Limb (tissue), 2 donors: Measurements from ENCODE around the gene ITIH1.
"Not testable (repeated sequence)": the region's sequence is repeated elsewhere in the genome, so short reads cannot be mapped to it uniquely, and the experiment has no call there.

ENCODE experiments used
- DNase-seq, 2 donors: peaks; one replicate each; pipeline ENCODE4 v3.0.0-alpha.2; 2016; ENCODE audit errors: extremely low spot score in 2 of 2

The ITIH1 gene

DNA sequence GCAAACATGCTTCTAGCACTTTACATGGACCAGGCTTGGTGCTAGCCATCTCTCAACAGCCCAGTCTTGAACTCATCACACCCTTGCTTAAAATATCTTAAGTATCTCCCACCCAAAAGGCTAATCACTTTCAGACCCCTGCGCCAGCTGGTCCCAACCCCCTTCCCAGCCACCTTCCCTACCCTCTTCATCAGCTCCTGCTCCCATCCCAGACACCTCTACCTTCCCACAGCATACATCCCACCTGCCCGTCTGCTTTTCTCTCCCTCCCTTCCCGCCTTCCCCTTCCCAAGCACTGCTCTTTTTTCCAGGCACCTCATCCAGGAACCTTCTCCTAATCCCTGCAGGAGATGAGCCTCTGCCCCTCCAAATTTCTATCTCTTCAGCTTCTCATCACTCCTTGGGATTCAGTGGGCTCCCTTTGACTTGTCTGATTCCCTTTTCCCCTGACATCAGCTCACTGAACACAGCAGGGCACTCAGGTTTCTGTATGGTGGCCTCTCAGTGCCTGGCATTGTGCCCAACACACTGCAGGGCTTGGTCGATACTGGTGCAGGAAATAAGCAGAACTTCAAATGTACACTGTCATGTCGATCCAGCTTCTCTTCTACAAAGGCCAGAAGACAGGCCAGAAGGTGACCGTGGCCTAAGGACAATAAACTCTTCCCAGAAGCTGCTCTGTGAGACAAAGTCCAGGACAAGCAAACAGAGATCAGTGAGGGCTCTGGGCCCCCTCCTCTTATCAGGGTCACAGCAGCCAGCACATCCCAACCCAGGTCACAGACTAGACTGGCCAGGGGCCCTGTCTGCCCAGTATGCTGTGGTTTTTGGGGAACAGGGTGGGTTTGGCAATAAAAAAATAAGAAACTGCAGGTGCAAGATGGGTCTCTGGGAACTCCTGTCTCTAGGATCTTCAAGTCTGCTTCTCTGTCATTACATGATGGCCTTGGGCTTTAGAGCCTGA, 2.2 kb upstream of the ITIH1 start:
- no peak for DNase-seq

DNA sequence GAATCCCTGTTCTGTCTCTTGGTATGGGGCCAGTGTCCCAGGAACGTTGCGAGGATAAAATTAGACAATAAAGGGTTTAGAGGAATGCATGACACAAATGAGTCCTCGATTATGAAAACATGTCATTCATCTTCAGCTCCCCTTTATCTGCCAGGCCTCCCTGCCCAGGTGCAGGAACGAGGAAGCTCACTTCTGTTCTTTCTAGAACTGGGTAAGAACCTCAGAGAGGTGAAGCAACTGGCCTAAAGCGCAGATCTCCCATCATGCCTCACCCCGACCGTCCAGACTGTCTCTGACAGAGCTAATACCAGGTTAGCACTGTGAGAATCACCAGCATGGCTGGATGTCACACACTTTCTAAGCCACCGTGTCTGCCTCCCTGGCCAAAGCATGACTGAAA, 1.5 kb upstream of the ITIH1 start:
- DNase-seq: no peak

DNA sequence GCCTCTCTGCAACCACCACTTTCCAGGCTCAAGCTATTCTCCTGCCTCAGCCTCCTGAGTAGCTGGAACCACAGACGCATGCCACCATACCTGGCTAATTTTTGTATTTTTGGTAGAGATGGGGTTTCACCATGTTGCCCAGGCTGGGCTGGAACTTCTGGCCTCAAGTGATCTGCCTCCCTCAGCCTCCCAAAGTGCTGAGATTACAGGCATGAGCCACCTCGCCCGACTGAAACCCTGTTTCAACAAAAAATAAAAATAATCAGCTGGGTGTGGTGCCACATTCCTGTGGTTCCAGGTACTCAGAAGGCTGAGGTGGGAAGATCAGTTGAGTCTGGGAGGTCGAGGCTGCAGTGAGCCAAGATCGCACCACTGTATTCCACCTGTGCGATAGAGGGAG, 913 bp upstream of the ITIH1 start:
- not testable (repeated sequence) for DNase-seq

DNA sequence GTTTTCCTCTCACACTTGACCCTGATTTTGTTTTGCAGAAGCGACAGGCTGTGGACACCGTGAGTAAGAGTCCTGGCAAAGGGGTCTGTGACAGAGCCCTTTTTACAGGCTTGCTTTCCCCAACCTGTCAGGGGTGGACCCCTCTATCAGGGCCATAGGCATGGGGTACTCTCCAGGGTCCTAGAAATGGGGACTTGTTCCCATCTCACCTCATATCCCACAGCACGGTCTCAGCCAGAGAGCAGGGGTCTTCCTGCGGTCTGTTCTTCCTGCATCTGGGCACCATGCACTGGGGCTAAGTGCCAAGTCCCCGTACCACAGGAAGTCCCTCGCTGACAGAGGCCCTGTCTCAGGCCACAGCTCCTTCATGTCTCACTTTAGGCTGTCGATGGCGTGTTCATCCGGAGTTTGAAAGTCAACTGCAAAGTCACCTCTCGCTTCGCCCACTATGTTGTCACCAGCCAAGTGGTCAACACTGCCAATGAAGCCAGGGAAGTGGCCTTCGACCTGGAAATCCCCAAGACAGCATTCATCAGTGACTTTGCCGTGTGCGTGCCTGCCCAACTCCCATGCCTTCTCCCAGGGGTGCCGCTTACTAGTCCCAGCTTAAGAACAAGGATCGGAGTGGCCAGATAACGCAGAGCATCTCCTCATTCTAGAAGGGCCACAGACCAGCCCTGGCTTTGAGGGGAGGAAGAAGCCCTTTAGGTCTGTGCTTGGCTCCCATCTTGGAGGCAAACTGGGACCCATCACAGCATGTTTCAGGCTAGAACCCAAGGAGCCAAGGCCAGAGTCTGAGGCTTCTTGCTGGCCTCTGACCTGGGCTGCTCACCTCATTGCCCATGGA, 783 bp downstream of the ITIH1 start:
- no peak for DNase-seq

DNA sequence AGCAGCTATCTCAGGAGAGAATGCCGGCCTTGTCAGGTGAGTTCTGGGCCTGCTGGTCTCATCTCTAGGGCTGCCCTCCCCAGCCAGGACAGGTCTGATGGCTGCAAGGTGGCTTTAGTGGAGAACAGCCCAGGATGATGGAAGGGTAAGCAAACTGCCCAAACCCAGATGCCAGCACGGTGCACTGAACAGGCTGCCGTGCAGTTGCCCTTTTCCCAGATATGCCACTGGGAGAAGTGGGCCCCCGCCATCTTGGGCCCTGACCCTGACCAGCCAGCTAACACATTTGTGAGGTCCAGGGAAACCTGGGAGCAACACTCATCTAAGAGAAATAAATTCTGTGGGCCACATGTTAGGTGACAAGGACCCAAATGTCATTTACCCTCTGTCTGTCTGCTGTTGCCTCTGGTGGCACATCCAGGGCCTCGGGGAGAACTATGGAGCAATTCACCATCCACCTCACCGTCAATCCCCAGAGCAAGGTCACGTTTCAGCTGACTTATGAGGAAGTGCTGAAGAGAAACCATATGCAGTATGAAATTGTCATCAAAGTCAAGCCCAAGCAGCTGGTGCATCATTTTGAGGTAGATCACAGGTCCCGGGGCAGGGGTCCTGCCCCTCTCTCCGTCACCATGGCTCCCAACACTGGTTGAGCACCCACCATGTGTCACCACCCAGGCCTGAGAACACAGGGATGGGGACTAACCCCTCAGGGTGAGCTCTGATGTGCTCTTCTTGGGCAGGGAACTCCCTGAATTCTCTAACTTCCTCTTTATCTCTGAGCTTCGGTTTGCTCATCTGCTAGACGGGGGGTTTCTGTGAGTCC, 1.8 kb downstream of the ITIH1 start:
- no peak for DNase-seq

DNA sequence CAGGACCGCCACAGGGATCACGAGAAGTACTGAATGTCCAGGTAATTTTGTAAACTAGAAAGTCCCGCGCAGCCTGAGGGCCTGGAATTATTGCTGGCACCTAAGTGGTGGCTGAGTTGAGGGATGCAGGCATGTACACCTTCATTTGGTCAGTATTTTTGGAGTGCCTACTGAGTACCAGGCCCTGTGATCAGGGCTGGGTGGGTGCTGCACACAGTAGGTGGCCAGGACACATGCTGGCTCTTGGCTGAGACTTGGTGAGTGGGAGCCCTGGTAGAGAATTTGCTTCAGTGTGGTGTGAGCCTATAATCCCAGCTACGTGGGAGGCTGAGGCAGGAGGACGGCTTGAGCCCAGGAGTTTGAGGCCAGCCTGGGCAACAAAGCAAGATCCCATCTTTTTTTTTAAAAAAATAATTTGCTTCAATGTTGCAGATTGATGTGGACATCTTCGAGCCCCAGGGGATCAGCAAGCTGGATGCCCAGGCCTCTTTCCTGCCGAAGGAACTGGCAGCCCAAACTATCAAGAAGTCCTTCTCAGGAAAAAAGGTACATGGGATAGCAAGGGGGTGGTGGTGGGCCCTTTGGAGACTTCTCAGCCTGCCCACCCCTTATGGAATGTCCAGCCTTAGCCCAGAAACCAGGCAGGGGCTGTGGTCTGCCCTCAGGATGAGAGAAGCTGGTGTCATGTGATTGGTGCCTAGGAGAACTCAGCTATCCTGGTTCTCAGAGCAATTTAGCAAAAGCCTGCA, 2.6 kb downstream of the ITIH1 start:
- peak in 1 of 2 donors; percentile 14 for DNase-seq

DNA sequence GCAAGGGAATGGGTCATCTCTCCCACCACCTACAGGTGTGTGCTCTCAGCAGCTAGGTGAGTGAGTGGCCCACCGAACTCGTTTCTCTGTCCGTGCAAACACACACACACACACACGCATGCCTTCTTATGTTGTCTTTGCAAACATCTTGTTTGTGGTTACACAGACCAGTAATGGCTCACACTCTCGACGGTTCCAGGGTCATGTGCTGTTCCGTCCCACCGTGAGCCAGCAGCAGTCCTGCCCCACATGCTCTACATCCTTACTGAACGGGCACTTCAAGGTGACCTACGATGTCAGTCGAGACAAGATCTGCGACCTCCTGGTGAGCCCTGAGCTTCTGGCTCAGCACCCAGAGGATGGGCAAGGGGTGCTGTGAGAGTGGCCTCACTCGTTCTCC, 4.3 kb downstream of the ITIH1 start:
- no peak for DNase-seq

DNA sequence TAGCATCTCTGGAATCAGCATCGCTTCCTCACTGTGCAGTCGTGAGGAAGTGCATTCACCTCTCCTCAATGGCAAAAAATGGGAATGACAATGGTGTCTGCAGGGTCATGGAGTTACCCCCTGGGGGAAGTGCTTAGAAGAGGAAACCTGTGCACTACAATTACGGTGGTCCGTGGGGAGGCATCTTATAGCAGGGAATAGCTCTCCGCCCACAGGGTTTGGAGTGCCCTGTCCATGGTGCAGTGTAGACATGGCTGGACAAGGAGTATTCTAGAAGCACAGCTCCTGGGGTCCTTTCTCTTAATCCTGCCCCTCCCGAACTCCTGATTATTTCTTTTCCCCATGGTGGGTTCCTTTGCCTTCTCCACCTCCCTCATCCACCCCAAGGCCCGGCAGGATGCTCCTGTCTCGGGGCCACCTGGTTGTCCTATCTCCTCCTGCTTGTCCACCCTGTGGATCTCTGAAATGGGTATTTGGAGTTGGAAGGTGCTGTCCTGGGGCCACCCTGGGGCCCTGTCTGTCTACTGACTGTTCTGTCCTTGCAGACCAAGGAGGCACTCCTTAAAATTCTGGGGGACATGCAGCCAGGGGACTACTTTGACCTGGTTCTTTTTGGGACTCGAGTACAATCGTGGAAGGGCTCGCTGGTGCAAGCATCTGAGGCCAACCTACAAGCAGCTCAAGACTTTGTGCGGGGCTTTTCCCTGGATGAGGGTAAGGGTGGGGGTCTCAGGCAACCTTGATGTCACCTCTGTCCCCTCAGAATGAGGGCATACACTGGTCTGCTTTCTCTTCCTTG, 5.2 kb downstream of the ITIH1 start:
- DNase-seq: peak in 1 of 2 donors; percentile 12

DNA sequence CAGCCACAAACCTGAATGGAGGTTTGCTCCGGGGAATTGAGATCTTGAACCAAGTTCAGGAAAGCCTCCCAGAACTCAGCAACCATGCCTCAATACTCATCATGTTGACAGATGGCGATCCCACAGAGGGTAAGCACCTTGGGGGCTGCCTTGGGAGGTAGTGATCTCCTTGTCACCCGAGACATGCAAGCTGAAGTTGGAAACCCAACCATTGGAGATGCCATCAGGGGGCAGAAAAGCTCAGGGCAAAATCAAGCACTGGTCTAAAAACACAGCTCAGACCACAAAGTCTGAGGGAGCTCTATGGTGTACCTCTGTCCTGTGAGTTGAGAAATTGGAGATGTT, 5.8 kb downstream of the ITIH1 start:
- DNase-seq: no peak

DNA sequence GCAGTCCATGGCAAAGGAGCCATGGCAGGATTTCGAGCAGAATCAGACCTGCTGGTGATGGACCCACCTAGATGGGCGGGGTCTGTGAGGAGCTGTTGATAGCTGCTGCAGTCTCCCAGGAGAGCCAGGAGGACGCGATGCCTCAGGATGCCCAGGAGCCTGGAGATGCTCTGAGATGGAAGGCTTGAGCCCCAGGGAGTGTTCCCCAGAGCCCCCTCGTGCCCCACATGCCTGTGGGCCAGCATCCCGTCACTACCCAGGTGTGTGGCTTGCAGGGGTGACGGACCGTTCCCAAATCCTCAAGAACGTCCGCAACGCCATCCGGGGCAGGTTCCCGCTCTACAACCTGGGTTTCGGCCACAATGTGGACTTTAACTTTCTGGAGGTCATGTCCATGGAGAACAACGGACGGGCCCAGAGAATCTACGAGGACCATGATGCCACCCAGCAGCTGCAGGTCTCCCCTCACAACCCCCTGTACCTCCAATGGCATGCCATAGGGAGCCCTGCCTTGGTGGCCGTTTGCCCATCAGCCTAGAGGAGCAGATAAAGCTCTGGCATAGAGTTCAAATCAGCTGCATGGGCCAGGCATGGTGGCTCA, 6.7 kb downstream of the ITIH1 start:
- DNase-seq: peak in 1 of 2 donors; percentile 13

DNA sequence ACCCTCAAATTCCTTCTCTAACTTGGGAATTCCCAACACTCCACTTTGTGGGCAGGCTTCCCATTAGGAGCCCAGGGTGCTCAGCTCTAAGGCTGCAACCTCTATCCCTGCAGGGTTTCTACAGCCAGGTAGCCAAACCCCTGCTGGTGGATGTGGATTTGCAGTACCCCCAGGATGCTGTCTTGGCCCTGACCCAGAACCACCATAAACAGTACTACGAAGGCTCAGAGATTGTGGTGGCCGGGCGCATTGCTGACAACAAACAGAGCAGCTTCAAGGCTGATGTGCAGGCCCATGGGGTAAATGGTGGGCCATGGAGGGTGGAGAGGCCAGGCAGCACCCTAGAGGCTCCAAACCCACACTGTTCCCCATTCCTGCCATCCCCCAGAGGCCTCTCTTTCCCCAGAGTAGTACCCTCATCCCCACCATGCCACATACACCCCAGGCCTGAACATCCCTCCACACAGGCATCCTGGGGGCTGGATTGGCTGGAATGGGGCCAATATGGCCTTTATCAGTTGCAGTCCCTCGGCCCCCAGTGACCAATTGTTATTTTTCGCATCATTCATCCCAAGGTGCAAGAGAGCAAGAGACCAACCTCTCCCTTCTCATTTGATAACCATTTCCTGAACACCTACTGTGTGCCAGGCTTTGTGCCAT, 7.7 kb downstream of the ITIH1 start:
- DNase-seq: peak in 1 of 2 donors; percentile 17

DNA sequence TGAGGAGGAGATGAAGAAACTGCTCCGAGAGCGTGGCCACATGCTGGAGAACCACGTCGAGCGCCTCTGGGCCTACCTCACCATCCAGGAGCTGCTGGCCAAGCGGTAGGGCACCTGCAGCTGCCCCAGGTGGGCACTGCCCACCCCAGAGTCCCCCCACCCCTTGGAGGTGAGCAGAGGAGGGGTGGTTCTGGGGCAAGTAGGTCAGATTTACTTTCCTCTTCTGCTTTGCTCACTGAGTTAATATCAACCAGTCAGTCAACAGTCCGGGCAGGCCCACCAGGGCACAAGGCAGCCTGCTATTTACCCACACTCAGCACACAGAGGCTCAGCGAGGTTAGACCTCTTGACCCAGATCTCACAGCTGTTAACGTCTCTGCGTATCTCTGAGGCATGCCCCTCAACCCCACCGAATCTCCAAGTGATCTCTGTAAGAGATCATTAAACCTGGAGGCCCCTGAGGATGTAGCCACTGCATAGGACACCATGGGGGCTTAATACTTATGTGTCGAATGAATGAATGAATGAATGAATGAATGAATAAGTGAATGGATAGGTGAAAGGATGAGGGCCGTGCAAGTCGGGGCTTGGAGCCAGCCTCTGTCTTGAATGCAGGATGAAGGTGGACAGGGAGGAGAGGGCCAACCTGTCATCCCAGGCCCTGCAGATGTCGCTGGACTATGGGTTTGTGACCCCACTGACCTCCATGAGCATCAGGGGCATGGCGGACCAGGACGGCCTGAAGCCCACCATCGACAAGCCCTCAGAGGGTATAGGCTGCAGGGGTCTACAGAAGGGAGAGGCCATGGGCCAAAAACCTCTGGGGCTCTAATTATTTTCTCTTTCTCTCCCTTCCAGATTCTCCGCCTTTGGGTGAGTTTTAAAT, 9.2 kb downstream of the ITIH1 start:
- DNase-seq: no peak

DNA sequence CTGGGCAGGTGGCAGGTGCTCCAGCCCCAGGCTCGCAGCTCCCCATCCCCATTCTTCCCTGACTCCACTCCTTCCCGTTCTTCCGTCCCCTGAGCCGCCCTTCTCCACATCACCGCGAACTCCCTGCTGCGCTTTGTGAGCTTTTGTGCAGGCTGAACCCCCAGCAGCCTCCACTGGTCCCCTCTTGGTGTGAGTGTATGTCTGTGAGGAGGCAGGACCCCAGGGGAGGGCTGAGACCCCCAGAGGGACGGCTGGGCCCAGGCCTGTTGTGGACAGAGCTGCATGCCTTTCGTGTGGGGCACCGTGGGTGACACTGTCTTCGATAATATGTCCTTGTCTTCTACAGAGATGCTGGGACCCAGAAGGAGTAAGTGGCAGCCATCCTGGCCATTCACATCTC, 9.8 kb downstream of the ITIH1 start:
- no peak for DNase-seq

DNA sequence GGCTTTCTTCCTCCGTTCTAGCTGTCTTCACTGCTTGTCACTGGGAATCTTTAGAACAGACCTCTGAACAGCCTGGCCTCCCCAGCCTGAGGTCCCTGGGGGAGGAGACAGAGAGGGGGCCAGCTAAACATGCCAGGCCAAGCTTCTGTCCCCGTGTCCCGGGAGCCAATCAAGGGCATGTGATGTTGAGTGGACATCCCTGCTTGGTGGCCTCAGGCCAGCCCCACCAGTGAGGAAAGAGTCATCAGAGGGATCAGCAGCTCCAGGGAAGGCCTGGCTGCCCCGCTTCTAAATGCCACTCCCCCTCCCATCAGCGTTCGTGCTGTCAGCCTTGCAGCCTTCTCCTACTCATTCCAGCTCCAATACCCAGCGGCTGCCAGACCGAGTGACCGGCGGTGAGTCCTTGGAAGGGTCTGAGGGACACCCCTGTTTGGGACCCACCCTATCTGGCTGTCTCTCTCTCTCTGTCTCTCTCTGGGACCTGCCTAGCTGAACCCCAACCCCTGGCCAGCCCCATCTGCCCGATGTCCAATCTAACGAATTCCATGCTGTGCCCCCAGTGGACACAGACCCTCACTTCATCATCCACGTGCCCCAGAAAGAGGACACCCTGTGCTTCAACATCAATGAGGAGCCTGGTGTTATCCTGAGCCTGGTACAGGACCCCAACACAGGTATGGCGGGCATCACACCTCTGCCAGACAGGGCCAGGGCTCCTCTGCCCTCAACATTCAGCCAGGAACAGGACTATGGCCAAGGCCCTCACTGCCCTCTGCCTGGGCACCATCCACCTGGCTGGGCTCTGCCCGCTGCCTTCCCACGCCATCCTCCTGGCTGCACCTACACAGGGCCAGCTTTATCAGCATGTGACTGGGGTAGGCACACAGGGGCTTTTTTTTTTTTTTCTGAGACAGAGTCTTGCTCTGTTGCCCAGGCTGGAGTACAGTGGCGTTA, 10.6 kb downstream of the ITIH1 start:
- no peak for DNase-seq

DNA sequence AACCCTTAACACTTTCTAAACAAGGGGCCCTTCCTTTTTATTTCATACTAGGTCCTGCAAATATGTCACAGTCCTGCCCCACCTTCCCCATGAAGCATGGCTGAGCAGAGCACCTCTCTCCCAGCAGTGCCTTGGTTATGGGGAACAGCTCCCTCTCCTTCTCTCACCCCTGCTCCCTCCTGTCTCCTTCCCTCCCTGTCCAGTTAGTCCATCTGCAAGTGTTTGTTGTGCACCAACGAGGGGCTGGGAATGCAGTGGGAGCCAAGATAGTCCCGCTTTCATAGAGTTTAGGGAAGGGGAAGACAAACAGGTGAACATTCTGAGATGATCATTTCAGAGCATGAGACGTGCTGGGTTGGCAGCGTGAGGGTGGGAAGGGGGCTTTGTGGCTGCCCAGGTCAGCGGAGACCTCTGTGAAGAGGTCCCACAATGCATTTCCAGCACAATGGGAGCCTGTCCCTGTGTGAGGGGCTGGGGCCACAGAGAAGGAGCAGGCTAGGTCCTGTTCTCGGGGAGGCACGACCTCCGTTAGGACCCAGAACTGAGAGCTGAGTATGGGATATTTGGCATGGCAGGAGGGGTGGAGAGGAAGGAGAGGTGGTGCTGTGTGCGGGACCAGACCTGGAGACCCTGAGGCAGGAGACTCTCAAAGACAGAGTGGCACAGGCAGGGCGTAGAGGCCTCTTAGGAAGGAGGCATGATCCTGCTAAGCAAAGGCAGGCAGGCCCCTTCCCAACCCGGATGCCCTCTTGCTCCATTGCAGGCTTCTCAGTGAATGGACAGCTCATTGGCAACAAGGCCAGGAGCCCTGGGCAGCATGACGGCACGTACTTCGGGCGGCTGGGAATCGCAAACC, 11.7 kb downstream of the ITIH1 start:
- no peak for DNase-seq

DNA sequence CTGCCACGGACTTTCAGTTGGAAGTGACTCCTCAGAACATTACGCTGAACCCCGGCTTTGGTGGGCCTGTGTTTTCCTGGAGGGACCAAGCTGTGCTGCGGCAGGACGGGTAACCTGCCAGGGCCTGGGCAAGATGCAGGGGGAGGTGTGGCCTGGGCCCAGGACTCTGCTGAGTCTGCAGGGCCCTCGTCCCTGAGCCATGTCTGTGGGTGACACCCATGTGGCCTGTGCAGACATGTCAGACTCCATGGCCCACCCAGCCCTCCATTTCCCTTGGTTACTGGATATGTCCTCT, 12.3 kb downstream of the ITIH1 start:
- no peak for DNase-seq
